ENCODE results near the gene DPH1.
A peak's percentile ranks its signal among the peaks of the same experiment; 100 is the strongest.

Gene DPH1

DNA sequence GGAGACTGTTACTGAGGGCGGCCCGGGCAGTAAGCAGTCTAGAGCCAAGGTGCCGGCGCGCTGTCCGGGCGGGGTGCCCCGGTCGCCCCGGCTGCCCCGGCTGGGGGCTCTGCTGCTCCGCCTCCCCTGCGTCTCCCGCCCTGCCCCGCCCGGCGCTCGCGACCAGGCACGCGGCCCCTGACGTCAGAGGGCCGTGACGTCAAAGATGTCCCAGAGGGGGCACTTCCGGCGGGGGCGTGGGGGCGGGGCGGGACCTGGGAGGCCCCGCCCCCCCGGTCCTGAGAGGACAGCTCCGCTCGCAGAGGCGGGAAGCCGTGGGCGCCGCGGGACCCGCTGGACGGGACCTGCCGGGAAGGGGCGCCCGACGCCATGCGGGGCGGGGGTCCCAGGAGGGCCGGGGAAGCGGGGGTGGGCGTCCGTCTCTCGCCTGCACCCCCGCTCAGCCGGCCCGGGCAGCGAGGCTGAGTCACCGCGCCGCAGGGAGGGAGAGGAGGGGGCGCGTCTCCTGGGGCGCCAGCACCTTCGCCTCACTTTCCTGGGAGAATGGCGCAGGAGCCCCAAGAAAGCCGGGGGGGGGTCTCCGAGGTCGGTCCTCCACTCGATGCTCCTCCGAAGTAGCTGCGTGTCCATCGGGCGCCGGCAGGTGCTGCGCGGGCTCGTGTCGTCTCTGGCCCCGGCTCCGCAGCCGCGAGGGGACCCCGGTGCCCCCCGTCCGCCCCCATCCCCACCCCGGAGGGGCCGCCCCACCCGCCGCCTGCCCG is 20.5 kb downstream of the DPH1 start:
- DNase-seq (ENCODE audit: low spot score) = peak; percentile 40

DNA sequence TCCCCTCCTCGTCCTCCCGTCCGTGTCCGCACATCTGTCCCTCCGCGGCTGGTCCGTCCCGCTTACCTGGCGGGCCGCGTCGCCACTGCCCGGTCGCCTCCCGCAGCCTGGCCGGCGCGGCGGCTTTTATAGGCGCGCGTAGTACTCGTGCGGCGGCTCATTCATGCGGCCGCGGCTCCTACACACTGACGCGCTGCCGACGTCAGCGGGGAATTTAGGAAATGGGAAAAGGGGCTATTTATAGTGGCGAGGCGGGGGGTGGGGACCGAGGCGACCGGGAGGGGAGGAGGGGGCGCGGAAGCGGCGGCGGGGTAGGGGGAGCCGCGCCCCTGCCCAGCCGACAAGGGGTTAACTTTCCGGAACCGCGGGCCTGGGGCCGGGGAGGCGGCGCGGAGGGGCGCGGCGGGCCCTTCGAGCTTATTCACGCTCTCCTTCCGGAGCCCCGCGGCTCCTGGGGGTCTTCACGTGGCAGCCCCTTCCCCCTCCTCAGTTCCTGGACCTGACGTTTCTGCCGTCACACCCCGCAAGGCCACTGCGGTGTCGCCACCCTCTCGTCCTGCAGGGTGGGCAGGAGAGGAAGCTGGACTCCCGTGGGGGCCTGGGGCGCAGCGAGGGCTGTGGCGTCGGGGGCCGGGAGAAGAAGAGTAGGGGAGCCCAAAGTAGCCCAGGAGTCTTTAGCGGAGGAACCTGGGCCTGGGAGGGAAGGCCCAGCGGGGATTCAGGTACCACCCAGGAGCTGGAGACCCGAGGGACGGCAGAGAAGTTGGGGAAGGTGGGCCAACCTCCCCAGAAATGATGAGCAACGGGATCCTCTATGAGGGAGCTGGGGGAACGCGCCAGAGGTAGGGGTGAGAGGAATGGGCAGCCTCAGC is 21.3 kb downstream of the DPH1 start:
- DNase-seq (ENCODE audit: low spot score) = no peak

DNA sequence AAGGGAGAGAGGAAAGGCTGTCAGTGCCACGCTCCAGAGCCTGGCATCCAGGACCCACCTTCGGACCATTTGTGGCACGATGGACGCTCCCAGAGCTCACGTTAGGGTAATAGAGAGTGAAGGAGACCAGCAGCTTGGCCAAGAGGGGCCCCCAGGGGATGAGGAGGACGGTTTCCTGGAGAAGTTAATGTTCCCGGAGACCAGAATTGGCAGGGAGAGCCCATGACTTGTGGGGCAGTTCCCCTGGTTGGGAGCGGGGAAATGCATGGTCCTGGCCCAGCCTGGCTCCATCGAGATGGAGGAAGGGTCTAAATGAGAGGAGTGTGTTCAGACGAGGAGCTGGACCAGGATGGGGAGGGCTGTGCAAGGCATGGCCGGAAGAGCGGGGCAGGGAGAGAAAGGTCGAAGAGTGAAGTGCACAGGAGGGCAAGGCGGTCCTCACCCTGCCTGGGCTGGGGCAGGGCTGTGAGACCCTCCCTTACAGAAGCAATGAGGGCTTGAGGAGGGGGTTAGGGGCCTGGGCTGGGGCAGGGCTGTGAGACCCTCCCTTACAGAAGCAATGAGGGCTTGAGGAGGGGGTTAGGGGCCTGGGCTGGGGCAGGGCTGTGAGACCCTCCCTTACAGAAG is 22.1 kb downstream of the DPH1 start:
- no peak for DNase-seq (ENCODE audit: low spot score)

DNA sequence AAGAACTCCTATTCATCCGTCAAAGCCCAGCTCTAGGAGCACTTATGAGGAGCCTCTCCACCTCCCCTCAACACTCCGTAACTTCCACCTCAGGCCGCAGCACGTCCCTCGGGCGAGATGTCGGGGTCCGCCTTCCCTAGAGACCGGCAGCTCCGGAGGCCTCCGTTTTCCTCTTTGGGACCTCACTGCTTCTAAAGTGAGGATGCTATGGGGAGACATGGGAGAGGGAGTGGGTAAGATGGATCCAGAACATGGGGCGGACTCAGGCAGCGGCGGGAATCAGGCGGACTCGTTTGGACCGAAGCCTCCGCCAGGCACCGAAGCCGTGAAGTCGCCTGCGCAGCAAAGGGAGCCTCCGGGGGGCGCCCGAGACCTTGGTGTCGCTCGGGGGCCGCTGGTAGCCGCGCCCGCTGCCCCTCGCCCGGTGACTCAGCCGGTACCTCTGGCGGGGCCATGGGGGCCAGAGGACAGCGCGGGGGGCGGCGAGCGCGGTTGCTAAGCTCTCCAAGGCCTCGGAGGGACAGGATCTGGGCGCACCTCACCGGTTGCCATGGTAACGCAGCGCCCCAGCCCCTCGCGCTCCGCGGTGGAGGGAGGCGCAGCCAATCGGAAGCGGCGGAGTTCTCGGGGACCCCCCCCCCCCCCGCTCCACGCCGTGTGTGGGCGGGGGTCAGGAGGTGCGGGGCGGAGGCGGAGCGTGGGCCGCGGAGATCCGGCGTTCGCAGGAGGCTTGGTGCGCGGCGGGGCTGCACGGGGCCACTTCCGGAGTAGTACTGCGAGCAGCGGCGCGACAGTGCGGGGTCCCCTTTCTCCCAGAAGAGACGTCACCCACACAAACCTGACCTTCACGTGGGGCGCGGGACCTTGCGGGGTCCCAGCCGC is 23.7 kb downstream of the DPH1 start:
- DNase-seq (ENCODE audit: low spot score) = no peak

DNA sequence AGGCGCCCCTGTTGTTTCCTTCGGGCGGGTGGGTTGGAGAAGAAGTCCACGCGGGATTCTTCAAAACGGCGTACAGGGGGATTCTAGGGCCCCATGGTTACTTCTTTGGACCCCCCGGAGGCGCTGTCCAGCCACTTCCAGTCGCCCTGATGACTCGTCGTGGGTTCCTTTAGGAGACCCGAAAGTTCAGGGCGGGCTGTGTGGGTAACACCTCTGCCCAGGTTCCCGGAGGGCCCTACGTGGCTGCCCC is 24.2 kb downstream of the DPH1 start:
- DNase-seq (ENCODE audit: low spot score) = no peak

DNA sequence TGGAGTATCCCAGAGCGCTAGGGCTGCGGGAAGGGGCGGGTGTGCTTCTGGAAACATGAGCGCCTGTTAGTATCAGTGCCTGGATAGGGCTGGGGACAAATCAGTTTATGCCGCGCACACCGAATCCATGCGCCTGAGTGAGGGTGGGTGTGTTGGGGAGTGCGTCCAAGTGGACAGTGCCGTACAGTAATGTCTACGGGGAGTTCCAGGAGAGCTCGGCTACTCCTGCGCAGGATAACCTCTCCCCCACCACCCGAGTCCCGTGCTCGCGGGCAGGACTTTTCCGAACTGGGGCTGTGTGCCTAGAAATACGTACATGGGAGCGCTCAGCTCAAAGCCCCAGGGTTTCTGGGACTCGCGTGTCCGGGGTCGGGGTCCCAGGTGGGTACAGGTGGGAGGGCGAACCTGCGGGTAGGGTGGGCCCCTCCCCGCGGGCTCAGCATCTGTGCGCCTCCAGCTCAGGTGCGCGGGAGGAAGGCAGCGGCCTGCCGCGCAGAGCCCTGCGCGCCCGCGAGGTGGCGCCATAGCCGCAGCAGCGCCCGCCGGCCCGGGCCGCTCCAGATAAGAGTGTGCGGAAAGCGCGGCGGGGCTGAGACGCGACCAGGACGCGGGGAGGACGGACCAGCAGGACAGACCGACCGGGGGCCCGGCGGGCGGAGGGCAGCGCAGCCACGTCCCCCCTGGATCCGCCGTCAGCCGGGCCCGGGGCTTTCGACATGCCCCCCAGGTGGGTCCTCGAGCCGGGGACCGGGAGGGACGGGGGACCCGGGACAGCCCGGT is 24.7 kb downstream of the DPH1 start, which contains the start of gene HIC1:
TSS of gene HIC1 (plus strand) at position 592 of the 780 bp plus-strand sequence. CDS start 1,588 bp downstream, outside the sequence.
- peak; percentile 62 for DNase-seq (ENCODE audit: low spot score)

DNA sequence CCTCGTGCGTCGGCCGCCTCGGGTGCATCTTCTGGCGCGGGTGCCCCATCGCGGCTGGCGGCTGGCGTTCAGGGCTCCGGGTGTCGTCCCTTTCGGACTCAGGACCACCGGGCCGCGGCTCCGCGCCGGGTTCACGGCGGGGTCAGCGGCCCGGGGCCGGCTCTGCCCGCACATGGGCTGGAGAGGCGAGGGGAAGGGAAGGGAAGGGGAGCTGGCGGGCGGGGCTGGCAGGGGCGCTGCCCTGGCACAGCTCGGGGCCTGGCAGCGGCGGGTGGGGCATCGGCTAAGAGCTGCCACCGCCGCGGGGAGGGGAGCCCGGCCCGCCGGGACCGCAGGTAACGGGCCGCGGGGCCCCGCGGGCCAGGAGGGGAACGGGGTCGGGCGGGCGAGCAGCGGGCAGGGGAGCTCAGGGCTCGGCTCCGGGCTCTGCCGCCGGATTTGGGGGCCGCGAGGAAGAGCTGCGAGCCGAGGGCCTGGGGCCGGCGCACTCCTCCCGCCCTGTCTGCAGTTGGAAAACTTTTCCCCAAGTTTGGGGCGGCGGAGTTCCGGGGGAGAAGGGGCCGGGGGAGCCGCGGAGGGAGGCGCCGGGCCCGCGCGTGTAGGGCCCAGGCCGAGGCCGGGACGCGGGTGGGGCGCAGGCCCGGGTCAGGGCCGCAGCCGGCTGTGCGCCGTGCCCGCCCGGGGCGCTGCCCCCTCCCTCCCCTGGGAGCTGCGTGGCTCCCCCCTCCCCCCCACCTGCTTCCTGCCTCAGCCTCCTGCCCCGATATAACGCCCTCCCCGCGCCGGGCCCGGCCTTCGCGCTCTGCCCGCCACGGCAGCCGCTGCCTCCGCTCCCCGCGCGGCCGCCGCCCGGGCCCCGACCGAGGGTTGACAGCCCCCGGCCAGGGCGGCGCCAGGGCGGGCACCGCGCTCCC is 25.6 kb downstream of the DPH1 start:
- no peak for DNase-seq (ENCODE audit: low spot score)

DNA sequence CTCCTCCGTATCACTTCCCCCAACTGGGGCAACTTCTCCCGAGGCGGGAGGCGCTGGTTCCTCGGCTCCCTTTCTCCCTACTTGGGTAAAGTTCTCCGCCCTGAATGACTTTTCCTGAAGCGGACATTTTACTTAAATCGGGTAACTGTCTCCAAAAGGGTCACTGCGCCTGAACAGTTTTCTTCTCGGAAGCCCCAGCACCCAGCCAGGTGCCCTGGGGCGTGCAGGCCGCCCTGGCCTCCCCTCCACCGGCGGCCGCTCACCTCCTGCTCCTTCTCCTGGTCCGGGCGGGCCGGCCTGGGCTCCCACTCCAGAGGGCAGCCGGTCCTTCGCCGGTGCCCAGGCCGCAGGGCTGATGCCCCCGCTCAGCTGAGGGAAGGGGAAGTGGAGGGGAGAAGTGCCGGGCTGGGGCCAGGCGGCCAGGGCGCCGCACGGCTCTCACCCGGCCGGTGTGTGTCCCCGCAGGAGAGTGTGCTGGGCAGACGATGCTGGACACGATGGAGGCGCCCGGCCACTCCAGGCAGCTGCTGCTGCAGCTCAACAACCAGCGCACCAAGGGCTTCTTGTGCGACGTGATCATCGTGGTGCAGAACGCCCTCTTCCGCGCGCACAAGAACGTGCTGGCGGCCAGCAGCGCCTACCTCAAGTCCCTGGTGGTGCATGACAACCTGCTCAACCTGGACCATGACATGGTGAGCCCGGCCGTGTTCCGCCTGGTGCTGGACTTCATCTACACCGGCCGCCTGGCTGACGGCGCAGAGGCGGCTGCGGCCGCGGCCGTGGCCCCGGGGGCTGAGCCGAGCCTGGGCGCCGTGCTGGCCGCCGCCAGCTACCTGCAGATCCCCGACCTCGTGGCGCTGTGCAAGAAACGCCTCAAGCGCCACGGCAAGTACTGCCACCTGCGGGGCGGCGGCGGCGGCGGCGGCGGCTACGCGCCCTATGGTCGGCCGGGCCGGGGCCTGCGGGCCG is 26.5 kb downstream of the DPH1 start:
- no peak for DNase-seq (ENCODE audit: low spot score)

DNA sequence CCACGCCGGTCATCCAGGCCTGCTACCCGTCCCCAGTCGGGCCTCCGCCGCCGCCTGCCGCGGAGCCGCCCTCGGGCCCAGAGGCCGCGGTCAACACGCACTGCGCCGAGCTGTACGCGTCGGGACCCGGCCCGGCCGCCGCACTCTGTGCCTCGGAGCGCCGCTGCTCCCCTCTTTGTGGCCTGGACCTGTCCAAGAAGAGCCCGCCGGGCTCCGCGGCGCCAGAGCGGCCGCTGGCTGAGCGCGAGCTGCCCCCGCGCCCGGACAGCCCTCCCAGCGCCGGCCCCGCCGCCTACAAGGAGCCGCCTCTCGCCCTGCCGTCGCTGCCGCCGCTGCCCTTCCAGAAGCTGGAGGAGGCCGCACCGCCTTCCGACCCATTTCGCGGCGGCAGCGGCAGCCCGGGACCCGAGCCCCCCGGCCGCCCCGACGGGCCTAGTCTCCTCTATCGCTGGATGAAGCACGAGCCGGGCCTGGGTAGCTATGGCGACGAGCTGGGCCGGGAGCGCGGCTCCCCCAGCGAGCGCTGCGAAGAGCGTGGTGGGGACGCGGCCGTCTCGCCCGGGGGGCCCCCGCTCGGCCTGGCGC is 27.3 kb downstream of the DPH1 start:
- no peak for DNase-seq (ENCODE audit: low spot score)

DNA sequence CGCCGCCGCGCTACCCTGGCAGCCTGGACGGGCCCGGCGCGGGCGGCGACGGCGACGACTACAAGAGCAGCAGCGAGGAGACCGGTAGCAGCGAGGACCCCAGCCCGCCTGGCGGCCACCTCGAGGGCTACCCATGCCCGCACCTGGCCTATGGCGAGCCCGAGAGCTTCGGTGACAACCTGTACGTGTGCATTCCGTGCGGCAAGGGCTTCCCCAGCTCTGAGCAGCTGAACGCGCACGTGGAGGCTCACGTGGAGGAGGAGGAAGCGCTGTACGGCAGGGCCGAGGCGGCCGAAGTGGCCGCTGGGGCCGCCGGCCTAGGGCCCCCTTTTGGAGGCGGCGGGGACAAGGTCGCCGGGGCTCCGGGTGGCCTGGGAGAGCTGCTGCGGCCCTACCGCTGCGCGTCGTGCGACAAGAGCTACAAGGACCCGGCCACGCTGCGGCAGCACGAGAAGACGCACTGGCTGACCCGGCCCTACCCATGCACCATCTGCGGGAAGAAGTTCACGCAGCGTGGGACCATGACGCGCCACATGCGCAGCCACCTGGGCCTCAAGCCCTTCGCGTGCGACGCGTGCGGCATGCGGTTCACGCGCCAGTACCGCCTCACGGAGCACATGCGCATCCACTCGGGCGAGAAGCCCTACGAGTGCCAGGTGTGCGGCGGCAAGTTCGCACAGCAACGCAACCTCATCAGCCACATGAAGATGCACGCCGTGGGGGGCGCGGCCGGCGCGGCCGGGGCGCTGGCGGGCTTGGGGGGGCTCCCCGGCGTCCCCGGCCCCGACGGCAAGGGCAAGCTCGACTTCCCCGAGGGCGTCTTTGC is 28.0 kb downstream of the DPH1 start:
- no peak for DNase-seq (ENCODE audit: low spot score)

DNA sequence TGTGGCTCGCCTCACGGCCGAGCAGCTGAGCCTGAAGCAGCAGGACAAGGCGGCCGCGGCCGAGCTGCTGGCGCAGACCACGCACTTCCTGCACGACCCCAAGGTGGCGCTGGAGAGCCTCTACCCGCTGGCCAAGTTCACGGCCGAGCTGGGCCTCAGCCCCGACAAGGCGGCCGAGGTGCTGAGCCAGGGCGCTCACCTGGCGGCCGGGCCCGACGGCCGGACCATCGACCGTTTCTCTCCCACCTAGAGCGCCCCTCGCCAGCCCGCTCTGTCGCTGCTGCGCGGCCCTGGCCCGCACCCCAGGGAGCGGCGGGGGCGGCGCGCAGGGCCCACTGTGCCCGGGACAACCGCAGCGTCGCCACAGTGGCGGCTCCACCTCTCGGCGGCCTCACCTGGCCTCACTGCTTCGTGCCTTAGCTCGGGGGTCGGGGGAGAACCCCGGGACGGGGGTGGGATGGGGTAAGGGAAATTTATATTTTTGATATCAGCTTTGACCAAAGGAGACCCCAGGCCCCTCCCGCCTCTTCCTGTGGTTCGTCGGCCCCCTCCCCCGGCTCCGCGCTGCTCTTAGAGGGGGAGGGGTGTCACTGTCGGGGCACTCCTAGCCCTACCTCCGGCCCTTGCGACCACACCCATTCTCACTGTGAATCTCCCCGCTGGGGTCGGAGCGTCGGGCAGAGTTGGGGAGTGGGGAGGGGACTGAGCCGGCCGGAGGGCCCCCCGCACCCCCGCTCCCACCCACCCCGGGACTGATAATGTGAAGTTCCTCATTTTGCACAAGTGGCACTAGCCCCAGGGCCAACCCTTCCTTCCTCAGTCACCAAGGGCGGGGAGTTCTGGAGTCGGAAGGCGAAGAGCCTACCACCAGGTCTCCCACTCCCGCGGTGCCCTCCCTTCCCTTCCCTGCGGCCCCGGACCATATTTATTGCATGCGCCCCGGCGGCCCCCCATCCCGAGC is 28.9 kb downstream of the DPH1 start:
- peak; percentile 45 for DNase-seq (ENCODE audit: low spot score)

DNA sequence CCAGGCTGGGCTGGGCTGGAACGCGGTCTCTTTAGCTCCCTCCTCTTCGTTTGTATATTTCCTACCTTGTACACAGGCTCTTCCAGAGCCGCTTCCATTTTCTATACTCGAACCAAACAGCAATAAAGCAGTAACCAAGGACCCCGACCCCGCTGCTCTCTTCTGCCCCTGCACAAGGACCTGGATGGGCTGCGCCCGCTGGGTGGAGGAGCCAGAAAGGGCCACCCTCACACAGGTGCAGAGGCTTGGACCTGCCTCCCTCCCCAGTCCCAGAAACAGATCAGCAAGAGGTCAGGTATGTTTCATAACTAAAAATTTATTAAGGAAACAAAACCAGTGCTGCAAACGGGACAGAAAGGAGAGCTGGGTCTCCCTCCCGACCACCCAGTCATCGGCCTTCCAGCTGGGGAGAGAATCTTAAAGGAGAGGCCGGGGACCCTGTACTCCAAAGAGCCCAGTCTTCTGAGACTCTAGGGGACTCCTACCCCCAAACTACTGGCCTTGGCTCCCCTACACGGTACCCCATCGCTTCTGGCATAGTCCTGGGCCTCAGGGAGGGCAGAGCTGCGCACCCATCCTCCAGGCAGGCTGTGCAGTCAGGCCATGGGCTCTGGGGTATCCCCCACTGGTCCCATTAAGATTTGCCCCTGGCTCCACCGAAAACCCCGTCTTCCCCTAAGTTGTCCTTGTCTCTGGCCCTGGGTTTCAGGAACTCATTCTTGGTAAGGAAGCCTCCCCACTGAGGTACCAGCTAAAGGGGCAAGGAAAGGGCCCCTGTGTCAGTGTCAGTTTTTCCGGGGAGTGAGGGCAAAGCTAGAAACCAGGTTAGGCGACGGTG is 29.8 kb downstream of the DPH1 start:
- DNase-seq (ENCODE audit: low spot score) = no peak

DNA sequence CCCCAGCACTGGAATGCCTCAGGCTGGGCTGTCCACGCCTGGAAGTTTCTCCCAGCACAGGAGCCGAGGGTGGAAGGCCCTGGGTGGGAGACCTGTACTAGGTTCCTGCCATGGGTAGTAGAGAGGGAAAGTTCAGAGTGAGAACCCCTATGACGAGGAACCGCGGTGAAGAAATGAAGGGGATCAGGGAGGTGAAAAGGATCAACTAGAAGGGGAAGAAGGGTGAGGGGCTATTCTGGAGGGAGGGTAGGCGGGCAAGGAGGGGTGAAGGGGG is 30.4 kb downstream of the DPH1 start:
- no peak for DNase-seq (ENCODE audit: low spot score)

DNA sequence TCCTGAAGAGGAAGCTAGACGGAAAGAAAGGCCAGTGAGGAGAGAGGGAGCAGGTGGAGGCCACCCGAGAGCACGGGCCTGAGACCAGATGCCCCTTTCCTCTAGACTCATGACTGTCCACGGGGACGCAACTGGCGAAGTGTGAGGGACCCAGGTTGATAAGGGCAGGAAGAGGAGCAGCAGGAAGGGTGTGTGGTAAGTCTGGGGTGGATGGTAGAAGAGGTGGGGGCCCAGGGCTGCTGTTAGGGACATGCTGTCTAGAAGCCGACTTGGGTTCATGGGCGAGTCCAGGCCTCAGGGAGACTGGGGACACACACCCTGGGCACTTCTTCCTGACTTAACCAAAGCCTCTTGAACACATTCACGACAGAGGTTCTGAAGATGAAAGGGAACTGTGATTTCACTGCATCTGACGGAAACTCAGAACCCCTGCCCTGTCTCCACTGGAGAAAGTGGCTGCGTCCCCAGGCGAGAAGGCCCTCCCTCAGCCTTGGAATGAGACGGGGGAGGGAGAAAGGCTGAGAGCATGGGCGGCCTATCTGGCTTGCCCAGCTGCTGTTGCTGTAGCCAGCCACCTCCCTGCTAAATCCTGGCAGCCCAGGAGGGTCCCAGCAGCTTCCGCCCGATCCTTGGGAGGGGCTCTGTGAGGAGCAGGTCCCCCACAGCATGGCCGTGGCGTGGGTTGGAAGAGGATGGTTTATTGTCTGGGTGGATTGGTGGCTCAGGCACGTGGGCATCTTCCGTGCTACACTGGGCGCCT is 30.9 kb downstream of the DPH1 start:
- DNase-seq (ENCODE audit: low spot score) = no peak

DNA sequence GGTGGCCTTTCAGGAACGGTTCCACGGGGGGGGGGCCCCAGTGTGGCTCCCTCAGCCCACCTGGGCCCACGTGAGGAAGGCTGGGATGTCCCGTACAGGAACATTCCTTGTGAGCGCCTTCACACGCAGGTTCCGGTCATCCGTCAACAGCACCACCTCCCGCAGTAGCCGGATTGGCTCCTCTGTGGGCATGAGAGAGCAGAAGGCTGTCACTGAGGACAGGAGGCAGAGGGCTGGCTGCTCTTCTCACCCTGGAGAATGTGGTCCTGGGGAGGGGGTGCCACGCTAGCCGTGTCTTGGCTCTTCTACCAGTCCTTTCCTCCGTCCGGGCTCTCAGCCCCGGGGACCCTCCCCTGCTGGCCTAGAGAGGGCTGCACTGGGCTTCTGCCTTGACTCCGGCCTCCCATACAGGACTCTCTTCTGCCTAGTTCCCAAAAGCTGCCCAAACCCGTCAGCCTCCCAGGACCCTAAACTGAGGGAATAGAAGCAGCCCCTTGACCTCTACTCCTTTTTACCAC is 31.5 kb downstream of the DPH1 start:
- DNase-seq (ENCODE audit: low spot score) = no peak
